Measurements from ENCODE around the gene ZP4.

ZP4 gene

GRCh38 chr1:237901299-237901934, 10.7 kb upstream of the ZP4 start (continued):
- no peak for TF ChIP-seq CREB5 (CRISPR knock-in tag; IDR thresholded peaks at IDR 0.05; ENCODE audit: low read depth)
- no peak for TF ChIP-seq ESRRG (CRISPR knock-in tag; IDR thresholded peaks at IDR 0.05)

- TF ChIP-seq RARB (CRISPR knock-in tag; IDR thresholded peaks at IDR 0.05), result no peak
- no peak for TF ChIP-seq ZC3H10 (CRISPR knock-in tag; IDR thresholded peaks at IDR 0.05)
- TF ChIP-seq ESRRG (CRISPR knock-in tag; IDR thresholded peaks at IDR 0.05), result no peak
- no peak for TF ChIP-seq OSR1 (CRISPR knock-in tag; IDR thresholded peaks at IDR 0.05)
- no peak for TF ChIP-seq ARNTL (CRISPR knock-in tag; IDR thresholded peaks at IDR 0.05; ENCODE audit: borderline replicate concordance, low read depth)
- TF ChIP-seq ZNF70 (CRISPR knock-in tag; IDR thresholded peaks at IDR 0.05), result no peak
- no peak for TF ChIP-seq BACH2 (CRISPR knock-in tag; IDR thresholded peaks at IDR 0.05; ENCODE audit: borderline replicate concordance)
- TF ChIP-seq ZNF565 (CRISPR knock-in tag; conservative IDR thresholded peaks at IDR 0.05; ENCODE audit: low read depth), result no peak
- TF ChIP-seq CREB5 (CRISPR knock-in tag; IDR thresholded peaks at IDR 0.05; ENCODE audit: low read depth), result no peak
- TF ChIP-seq GLIS3 (CRISPR knock-in tag; IDR thresholded peaks at IDR 0.05), result no peak
- no peak for TF ChIP-seq ZFP30 (CRISPR knock-in tag; IDR thresholded peaks at IDR 0.05)
- TF ChIP-seq CSDC2 (CRISPR knock-in tag; IDR thresholded peaks at IDR 0.05), result no peak
- ATAC-seq, result no peak
Measured at GRCh38 chr1:237895630-237896029, 4.9 kb upstream of the ZP4 start.

- no peak for ATAC-seq
- TF ChIP-seq ZNF565 (CRISPR knock-in tag; conservative IDR thresholded peaks at IDR 0.05; ENCODE audit: low read depth) (no peak), POU6F1 (CRISPR knock-in tag; IDR thresholded peaks at IDR 0.05; ENCODE audit: borderline replicate concordance, low read depth) (no peak), CSRNP3 (CRISPR knock-in tag; IDR thresholded peaks at IDR 0.05) (no peak), TOX (CRISPR knock-in tag; IDR thresholded peaks at IDR 0.05; ENCODE audit: borderline replicate concordance) (no peak), TSHZ2 (CRISPR knock-in tag; IDR thresholded peaks at IDR 0.05) (no peak), TCF4 (CRISPR knock-in tag; IDR thresholded peaks at IDR 0.05; ENCODE audit: borderline replicate concordance) (no peak), PPARA (CRISPR knock-in tag; IDR thresholded peaks at IDR 0.05; ENCODE audit: borderline replicate concordance) (no peak), PATZ1 (CRISPR knock-in tag; IDR thresholded peaks at IDR 0.05; ENCODE audit: borderline replicate concordance) (no peak), GLIS3 (CRISPR knock-in tag; IDR thresholded peaks at IDR 0.05) (no peak), CSDC2 (CRISPR knock-in tag; IDR thresholded peaks at IDR 0.05) (no peak)
Measured at GRCh38 chr1:237894131-237894530, 3.4 kb upstream of the ZP4 start.
